ENCODE data around the gene KLF13. TPM values are rescaled to one million over a fixed set of nuclear protein-coding genes. Genes with fewer than 3 reads are reported as not detected.

KLF13 gene
- total RNA-seq, 1 donor from 2014 or later = 59.1 TPM

- Mint-ChIP-seq H3K9me3 (ENCODE audit: low read depth) (no peaks in the 10 kb centered on the region), H3K4me1 (ENCODE audit: low read depth) (peaks cover 42% of the 10 kb centered on the region), H3K27ac (ENCODE audit: unreplicated experiment) (no peak overlapping the region), H3K36me3 (ENCODE audit: low read depth) (peaks cover 1% of the 10 kb centered on the region), H3K27me3 (ENCODE audit: low read depth) (no peaks in the 10 kb centered on the region), H3K4me3 (ENCODE audit: unreplicated experiment) (no peak overlapping the region)
- TF ChIP-seq, protein P1, sequence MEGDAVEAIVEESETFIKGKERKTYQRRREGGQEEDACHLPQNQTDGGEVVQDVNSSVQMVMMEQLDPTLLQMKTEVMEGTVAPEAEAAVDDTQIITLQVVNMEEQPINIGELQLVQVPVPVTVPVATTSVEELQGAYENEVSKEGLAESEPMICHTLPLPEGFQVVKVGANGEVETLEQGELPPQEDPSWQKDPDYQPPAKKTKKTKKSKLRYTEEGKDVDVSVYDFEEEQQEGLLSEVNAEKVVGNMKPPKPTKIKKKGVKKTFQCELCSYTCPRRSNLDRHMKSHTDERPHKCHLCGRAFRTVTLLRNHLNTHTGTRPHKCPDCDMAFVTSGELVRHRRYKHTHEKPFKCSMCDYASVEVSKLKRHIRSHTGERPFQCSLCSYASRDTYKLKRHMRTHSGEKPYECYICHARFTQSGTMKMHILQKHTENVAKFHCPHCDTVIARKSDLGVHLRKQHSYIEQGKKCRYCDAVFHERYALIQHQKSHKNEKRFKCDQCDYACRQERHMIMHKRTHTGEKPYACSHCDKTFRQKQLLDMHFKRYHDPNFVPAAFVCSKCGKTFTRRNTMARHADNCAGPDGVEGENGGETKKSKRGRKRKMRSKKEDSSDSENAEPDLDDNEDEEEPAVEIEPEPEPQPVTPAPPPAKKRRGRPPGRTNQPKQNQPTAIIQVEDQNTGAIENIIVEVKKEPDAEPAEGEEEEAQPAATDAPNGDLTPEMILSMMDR (IDR thresholded peaks at IDR 0.05) = no peak
- no peak for DNase-seq (ENCODE audit: low spot score)
Measured at GRCh38 chr15:31344823-31345605, 18.4 kb downstream of the KLF13 start.

- Mint-ChIP-seq H3K9me3 (ENCODE audit: low read depth) (no peaks in the 10 kb centered on the region), H3K27ac (ENCODE audit: unreplicated experiment) (no peak overlapping the region), H3K4me3 (ENCODE audit: unreplicated experiment) (no peak overlapping the region), H3K36me3 (ENCODE audit: low read depth) (peaks cover 1% of the 10 kb centered on the region), H3K4me1 (ENCODE audit: low read depth) (peaks cover 37% of the 10 kb centered on the region), H3K27me3 (ENCODE audit: low read depth) (no peaks in the 10 kb centered on the region)
- TF ChIP-seq, protein P1 (IDR thresholded peaks at IDR 0.05) = no peak
- no peak for DNase-seq (ENCODE audit: low spot score)
Measured at GRCh38 chr15:31345606-31346366, 19.2 kb downstream of the KLF13 start.

GRCh38 chr15:31346367-31347066 lies 19.9 kb downstream of the KLF13 start:
- TF ChIP-seq, protein P1 (IDR thresholded peaks at IDR 0.05) = no peak
- H3K4me1 Mint-ChIP-seq (ENCODE audit: low read depth) = peaks cover 36% of the 10 kb centered on the region
- no peak for DNase-seq (ENCODE audit: low spot score)
- H3K27me3 Mint-ChIP-seq (ENCODE audit: low read depth) = no peaks in the 10 kb centered on the region
- no peaks in the 10 kb centered on the region for H3K9me3 Mint-ChIP-seq (ENCODE audit: low read depth)
- peaks cover 1% of the 10 kb centered on the region for H3K36me3 Mint-ChIP-seq (ENCODE audit: low read depth)
- H3K27ac Mint-ChIP-seq (ENCODE audit: unreplicated experiment) = no peak overlapping the region
- no peak overlapping the region for H3K4me3 Mint-ChIP-seq (ENCODE audit: unreplicated experiment)

DNA sequence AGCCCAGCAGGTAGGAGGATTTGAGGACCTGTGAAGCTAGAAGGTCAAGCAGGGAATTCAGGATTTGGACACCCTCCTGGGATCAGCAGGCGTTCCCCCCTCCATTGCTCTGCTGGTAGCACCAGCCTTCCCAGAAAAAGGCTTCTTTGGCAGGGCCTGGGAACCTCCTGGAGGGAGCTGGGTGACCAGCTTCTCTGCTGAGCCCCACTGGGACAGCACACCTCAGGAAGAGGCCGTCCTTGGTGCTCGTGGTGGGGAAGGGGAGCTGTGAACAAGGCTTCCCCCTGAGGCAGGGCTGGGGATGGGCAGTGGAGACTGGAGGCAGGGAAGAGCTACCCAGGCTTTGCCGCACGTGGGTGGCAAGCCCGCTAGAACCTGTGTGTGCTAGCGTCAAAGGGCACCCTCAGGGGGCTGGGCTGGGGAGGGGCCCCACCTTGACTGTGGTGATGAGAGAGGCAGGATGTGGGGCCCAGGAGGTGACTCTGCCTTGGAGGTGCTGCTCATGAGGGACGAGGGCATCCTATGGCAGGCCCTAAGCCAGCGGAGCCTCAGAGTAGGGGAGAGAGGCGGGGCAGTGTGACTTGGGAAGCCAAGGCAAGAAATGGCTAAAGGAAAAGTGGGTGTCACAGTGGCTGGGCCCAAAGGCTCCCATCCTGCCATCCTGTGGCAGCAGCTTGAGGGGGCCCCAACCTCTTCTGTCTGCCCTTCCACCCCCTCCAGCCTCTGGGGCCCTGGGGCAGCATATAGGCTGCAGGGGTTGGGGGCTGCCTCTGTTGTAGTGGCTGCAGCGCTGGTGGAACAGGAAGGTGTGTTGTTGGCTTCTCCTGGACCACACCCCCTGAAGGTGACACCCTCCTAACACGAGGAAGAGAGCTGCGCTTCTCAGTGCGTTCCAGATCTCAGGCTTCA lies 20.7 kb downstream of the KLF13 start:
- H3K4me1 Mint-ChIP-seq (ENCODE audit: low read depth) = peaks cover 42% of the 10 kb centered on the region
- TF ChIP-seq, protein P1 (IDR thresholded peaks at IDR 0.05) = no peak
- H3K36me3 Mint-ChIP-seq (ENCODE audit: low read depth) = peaks cover 1% of the 10 kb centered on the region
- no peaks in the 10 kb centered on the region for H3K9me3 Mint-ChIP-seq (ENCODE audit: low read depth)
- no peak for DNase-seq (ENCODE audit: low spot score)
- no peaks in the 10 kb centered on the region for H3K27me3 Mint-ChIP-seq (ENCODE audit: low read depth)
- no peak overlapping the region for H3K4me3 Mint-ChIP-seq (ENCODE audit: unreplicated experiment)
- H3K27ac Mint-ChIP-seq (ENCODE audit: unreplicated experiment) = no peak overlapping the region
